GM20431 (cell line): ENCODE measurements around the gene SRPK2.
"Not testable (repeated sequence)": the region's sequence is repeated elsewhere in the genome, so short reads cannot be mapped to it uniquely, and the experiment has no call there.

Experiments used
- in situ Hi-C: fragments of 300-500 bp; cut with MseI, MboI; formaldehyde crosslinking; loops from one replicate; pipeline ENCODE4 v1.15.0; 2020; ENCODE audit warnings: low sequenced_read_pairs; ENCODE audit not compliant: unreplicated experiment

The SRPK2 gene

GRCh38 chr7:105345725-105346124 is 43.0 kb downstream of the SRPK2 start:
- in situ Hi-C loops = no loop called here

GRCh38 chr7:105345003-105345402 is 43.7 kb downstream of the SRPK2 start:
- in situ Hi-C loops = no loop called here

GRCh38 chr7:105339404-105340323 is 49.1 kb downstream of the SRPK2 start:
- in situ Hi-C loops = no loop called here

GRCh38 chr7:105337529-105337928 is 51.2 kb downstream of the SRPK2 start:
- in situ Hi-C loops = no loop called here

- in situ Hi-C loops = no loop called here
These were observed 52.7 kb downstream of the SRPK2 start for GRCh38 chr7:105336009-105336408.

- in situ Hi-C loops = not testable (repeated sequence)
These were observed 56.1 kb downstream of the SRPK2 start for GRCh38 chr7:105332661-105333060.

GRCh38 chr7:105330526-105330925 is 58.2 kb downstream of the SRPK2 start:
- in situ Hi-C loops = no loop called here

- in situ Hi-C loops = no loop called here
These were observed 61.5 kb downstream of the SRPK2 start for GRCh38 chr7:105327201-105327600.

GRCh38 chr7:105325216-105325904 is 63.4 kb downstream of the SRPK2 start:
- in situ Hi-C loops = no loop called here

- in situ Hi-C loops = not testable (repeated sequence)
These were observed 64.1 kb downstream of the SRPK2 start for GRCh38 chr7:105324606-105325005.

- in situ Hi-C loops = no loop called here
These were observed 65.4 kb downstream of the SRPK2 start for GRCh38 chr7:105323366-105323765.

- in situ Hi-C loops = no loop called here
These were observed 66.0 kb downstream of the SRPK2 start for GRCh38 chr7:105322655-105323277.

- in situ Hi-C loops = no loop called here
These were observed 66.8 kb downstream of the SRPK2 start for GRCh38 chr7:105321754-105322455.

- in situ Hi-C loops = no loop called here
These were observed 67.8 kb downstream of the SRPK2 start for GRCh38 chr7:105320896-105321295.

- in situ Hi-C loops = no loop called here
These were observed 69.1 kb downstream of the SRPK2 start for GRCh38 chr7:105319578-105319977.

- in situ Hi-C loops = no loop called here
These were observed 72.0 kb downstream of the SRPK2 start for GRCh38 chr7:105316578-105317344.

- in situ Hi-C loops = no loop called here
These were observed 73.4 kb downstream of the SRPK2 start for GRCh38 chr7:105315357-105315756.

GRCh38 chr7:105309235-105310169 is 79.2 kb downstream of the SRPK2 start:
- in situ Hi-C loops = no loop called here
